IMR-90 (cell line): ENCODE data around the gene TPGS2. TPM values are rescaled to one million over a fixed set of nuclear protein-coding genes. Genes with fewer than 3 reads are reported as not detected.

ENCODE experiments used
- ATAC-seq: fragments of 200-7000 bp; cut with Tn5 transposase; 2 replicates; pipeline ENCODE4 v1.9.1; 2020; ENCODE audit warnings: low read depth, mild to moderate bottlenecking, moderate library complexity
- BruUV-seq: library from RNA; stranded (reverse); fragments of 400-500 nt; replicated peaks from 2 replicates; lab custom pipeline; 2021; lab: Mats Ljungman, UMichigan
- CTCF ChIA-PET: fragments of 300-600 bp; formaldehyde crosslinking; extraction: SDS; loops from one replicate; lab custom pipeline; 2021; ENCODE audit warnings: antibody characterized with exemption; lab: Yijun Ruan, JAX
- POLR2A ChIA-PET: fragments of 300-600 bp; sonication (Branson Sonifier 250); formaldehyde crosslinking; loops from one replicate; lab custom pipeline; 2022; ENCODE audit warnings: antibody characterized with exemption; ENCODE audit not compliant: unreplicated experiment; lab: Charles Lee
- DNase-seq: peaks from one replicate; pipeline ENCODE4 v3.0.0; 2013
- H2AFZ ChIP-seq: replicated peaks from 2 replicates; pipeline ENCODE3; 2013; ENCODE audit warnings: low read length, mild to moderate bottlenecking; ENCODE audit not compliant: poor library complexity
- H2AK5ac ChIP-seq: 2 replicates; pipeline ENCODE4 v1.6.1; 2013; ENCODE audit warnings: low read depth, low read length, inconsistent platforms
- H2AK9ac ChIP-seq: replicated peaks from 2 replicates; pipeline ENCODE3; 2013; ENCODE audit warnings: mild to moderate bottlenecking, low read depth, low read length, moderate library complexity; ENCODE audit not compliant: poor library complexity
- H2BK120ac ChIP-seq: 2 replicates; pipeline ENCODE4 v1.6.1; 2013; ENCODE audit warnings: low read depth, low read length, inconsistent platforms
- H2BK15ac ChIP-seq: 3 replicates; pipeline ENCODE4 v1.6.1; 2013; ENCODE audit warnings: low read depth, low read length, inconsistent platforms
- H2BK20ac ChIP-seq: 2 replicates; pipeline ENCODE4 v1.6.1; 2013; ENCODE audit warnings: low read depth, mild to moderate bottlenecking, inconsistent platforms, low read length, moderate library complexity
- H2BK5ac ChIP-seq: 2 replicates; pipeline ENCODE4 v1.6.1; 2013; ENCODE audit warnings: mild to moderate bottlenecking, low read depth, low read length, inconsistent platforms; ENCODE audit not compliant: poor library complexity, severe bottlenecking
- H3K14ac ChIP-seq: replicated peaks from 2 replicates; pipeline ENCODE4 v1.6.1; 2013; ENCODE audit warnings: low read depth, low read length, inconsistent platforms
- H3K18ac ChIP-seq: 2 replicates; pipeline ENCODE4 v1.6.1; 2013; ENCODE audit warnings: low read depth, low read length, control low read depth
- H3K23ac ChIP-seq: 2 replicates; pipeline ENCODE4 v1.6.1; 2013; ENCODE audit warnings: low read depth, low read length, inconsistent platforms
- H3K27ac ChIP-seq: 2 replicates; pipeline ENCODE4 v1.5.1; 2013; ENCODE audit warnings: mild to moderate bottlenecking, control low read depth, low read length; ENCODE audit not compliant: insufficient read depth
- H3K27me3 ChIP-seq: 2 replicates; pipeline ENCODE4 v1.6.1; 2013; ENCODE audit warnings: low read length; ENCODE audit not compliant: control insufficient read depth, insufficient read depth
- H3K36me3 ChIP-seq: 2 replicates; pipeline ENCODE4 v1.6.1; 2013; ENCODE audit warnings: low read length, mixed read lengths; ENCODE audit not compliant: control insufficient read depth, insufficient read depth
- H3K4ac ChIP-seq: 2 replicates; pipeline ENCODE4 v1.6.1; 2013; ENCODE audit warnings: low read depth, low read length, inconsistent platforms
- H3K4me1 ChIP-seq: 2 replicates; pipeline ENCODE4 v1.6.1; 2013; ENCODE audit warnings: low read length, mixed read lengths; ENCODE audit not compliant: control insufficient read depth, insufficient read depth
- H3K4me2 ChIP-seq: 2 replicates; pipeline ENCODE4 v1.6.1; 2013; ENCODE audit warnings: low read depth, mild to moderate bottlenecking, control low read depth, low read length, moderate library complexity
- H3K4me3 ChIP-seq: 2 replicates; pipeline ENCODE4 v1.5.1; 2013; ENCODE audit warnings: low read depth, mild to moderate bottlenecking, control low read depth, low read length, moderate library complexity; ENCODE audit not compliant: insufficient read depth
- H3K56ac ChIP-seq: 2 replicates; pipeline ENCODE4 v1.6.1; 2013; ENCODE audit warnings: low read length, inconsistent platforms; ENCODE audit not compliant: insufficient read depth; ENCODE audit errors: extremely low read depth
- H3K79me1 ChIP-seq, 2 experiments: 2 replicates each; pipeline ENCODE4 v1.6.1; 2013; ENCODE audit warnings: low read length in 2 of 2, inconsistent platforms in 1 of 2, low read depth in 1 of 2
- H3K9ac ChIP-seq: 2 replicates; pipeline ENCODE4 v1.6.1; 2013; ENCODE audit warnings: low read depth, low read length, control low read depth
- H3K9me1 ChIP-seq: 2 replicates; pipeline ENCODE4 v1.6.1; 2013; ENCODE audit warnings: low read length, inconsistent platforms; ENCODE audit not compliant: insufficient read depth
- H3K9me3 ChIP-seq: 2 replicates; pipeline ENCODE4 v1.6.1; 2013; ENCODE audit warnings: low read length; ENCODE audit not compliant: control insufficient read depth, insufficient read depth
- H4K20me1 ChIP-seq: 2 replicates; pipeline ENCODE4 v1.6.1; 2013; ENCODE audit warnings: low read length, inconsistent platforms; ENCODE audit not compliant: insufficient read depth
- H4K5ac ChIP-seq: 2 replicates; pipeline ENCODE4 v1.6.1; 2013; ENCODE audit warnings: mild to moderate bottlenecking, low read depth, low read length, control low read depth
- H4K8ac ChIP-seq, 2 experiments: 2 replicates each; pipeline ENCODE4 v1.6.1; 2013; ENCODE audit warnings: low read depth in 2 of 2, low read length in 2 of 2, control low read depth in 1 of 2, inconsistent platforms in 1 of 2
- H4K91ac ChIP-seq: 2 replicates; pipeline ENCODE4 v1.6.1; 2013; ENCODE audit warnings: low read depth, low read length, inconsistent platforms; ENCODE audit not compliant: insufficient read depth
- CEBPB ChIP-seq: IDR thresholded peaks from 2 replicates; pipeline ENCODE4 v1.6.1; 2012; ENCODE audit warnings: low read depth, low read length, improper control_type of control experiment
- FOS ChIP-seq: fragments of 150-350 bp; IDR thresholded peaks from 2 replicates; pipeline ENCODE4 v1.6.1; 2016; ENCODE audit warnings: low read depth, low read length
- RCOR1 ChIP-seq: IDR thresholded peaks from 2 replicates; pipeline ENCODE4 v1.6.1; 2012; ENCODE audit warnings: mild to moderate bottlenecking, low read length, improper control_type of control experiment; ENCODE audit not compliant: insufficient replicate concordance
- RFX5 ChIP-seq: IDR thresholded peaks from 2 replicates; pipeline ENCODE4 v1.8.0; 2012; ENCODE audit warnings: low read depth, mild to moderate bottlenecking, low read length, moderate library complexity
- SMC3 ChIP-seq: fragments of 150-350 bp; IDR thresholded peaks from 2 replicates; pipeline ENCODE4 v1.6.1; 2016; ENCODE audit warnings: low read depth, mild to moderate bottlenecking, antibody characterized with exemption, low read length, moderate library complexity
- WGBS, 2 experiments: methylation state at CpG; one replicate each; pipeline versions ENCODE4 v1.1.5 to v1.1.7; 2013; ENCODE audit warnings: missing lambda C conversion rate in 2 of 2; ENCODE audit not compliant: insufficient read length in 1 of 2; ENCODE audit errors: extremely low coverage in 2 of 2; 5-methylcytosine and 5-hydroxymethylcytosine counted together
- dilution Hi-C: fragments of 300-500 bp; cut with HindIII; formaldehyde crosslinking; loops from one replicate; pipeline ENCODE4 v1.14.3; 2018; ENCODE audit warnings: low sequenced_read_pairs; ENCODE audit not compliant: unreplicated experiment
- in situ Hi-C: fragments of 300-500 bp; cut with MboI; formaldehyde crosslinking; loops from 3 replicates; pipeline ENCODE4 v1.14.3; 2019; ENCODE audit warnings: low sequenced_read_pairs, inconsistent platforms, mixed read lengths
- intact Hi-C: fragments of 100-400 bp; cut with micrococcal nuclease; formaldehyde crosslinking; loops from 2 replicates; pipeline ENCODE4 v1.10.0; 2022
- polyA plus RNA-seq, 3 experiments: library from polyadenylated mRNA; depleted of rRNA; stranded (reverse); fragments of >200 nt; gene quantifications; 2 replicates each; pipeline ENCODE4 v1.2.3, GENCODE V29; 2012; ENCODE audit warnings: low replicate concordance in 1 of 3
- total RNA-seq: library from RNA; depleted of rRNA; stranded (reverse); fragments of >200 nt; gene quantifications from 2 replicates; pipeline ENCODE4 v1.2.3, GENCODE V29; 2012
- TF ChIP-seq, protein P1 (sequence below): conservative IDR thresholded peaks from 2 replicates; pipeline ENCODE4 v1.5.1; 2012; ENCODE audit warnings: mild to moderate bottlenecking, low read depth, low read length, improper control_type of control experiment
- TF ChIP-seq, protein P2 (sequence below): fragments of 150-350 bp; IDR thresholded peaks from 2 replicates; pipeline ENCODE4 v1.6.1; 2017; ENCODE audit warnings: mild to moderate bottlenecking, antibody characterized with exemption, low read length, low read depth

The TPGS2 gene
- total and polyA plus RNA-seq, 2 of the 4 experiments (the other 2 are of a cell fraction) = 201 to 294 TPM

- Histone ChIP-seq H3K79me1 (no peaks in the 10 kb centered on the region), H3K4ac (no peak overlapping the region), H3K27ac (peak overlapping the region; percentile 43; the same call in 1 of the 2 replicates), H4K8ac (no peak overlapping the region; a peak in 1 of 4 replicates), H3K4me2 (peak overlapping the region; percentile 17; the same call in 1 of the 2 replicates), H3K4me1 (peaks cover 14% of the 10 kb centered on the region), H3K9me3 (no peaks in the 10 kb centered on the region), H3K18ac (peak overlapping the region; percentile 25; the same call in 1 of the 2 replicates), H2AK5ac (no peak overlapping the region), H2BK15ac (no peak overlapping the region), H3K23ac (no peak overlapping the region), H3K36me3 (0 out of 2 replicates have a peak, but pooled peaks cover 2% of the 10 kb centered on the region), H3K56ac (no peak overlapping the region), H2BK5ac (no peak overlapping the region), H4K20me1 (no peaks in the 10 kb centered on the region), H2BK120ac (no peak overlapping the region), H4K91ac (no peak overlapping the region), H3K27me3 (no peaks in the 10 kb centered on the region), H3K4me3 (no peak overlapping the region), H2BK20ac (peak overlapping the region; percentile 8; the same call in 1 of the 2 replicates), H3K9me1 (peaks cover 17% of the 10 kb centered on the region), H2AK9ac (no peak overlapping the region), H4K5ac (no peak overlapping the region), H2AFZ (no peak overlapping the region), H3K9ac (no peak overlapping the region), H3K14ac (no peak overlapping the region)
- ChIA-PET POLR2A (no interaction called here), CTCF (no interaction called here)
- DNase-seq (peak; percentile 48), ATAC-seq (peak; percentile 56)
- BruUV-seq = no TSS peak
- dilution Hi-C loops (no loop called here), in situ Hi-C loops (no loop called here), intact Hi-C loops (no loop called here)
- WGBS, 2 experiments = 81% methylated on average over 3 of the region's 4 CpGs; no CpG with 5 or more reads in 1 of the 2 experiments
- TF ChIP-seq CEBPB = no peak
- TF ChIP-seq, protein P1, sequence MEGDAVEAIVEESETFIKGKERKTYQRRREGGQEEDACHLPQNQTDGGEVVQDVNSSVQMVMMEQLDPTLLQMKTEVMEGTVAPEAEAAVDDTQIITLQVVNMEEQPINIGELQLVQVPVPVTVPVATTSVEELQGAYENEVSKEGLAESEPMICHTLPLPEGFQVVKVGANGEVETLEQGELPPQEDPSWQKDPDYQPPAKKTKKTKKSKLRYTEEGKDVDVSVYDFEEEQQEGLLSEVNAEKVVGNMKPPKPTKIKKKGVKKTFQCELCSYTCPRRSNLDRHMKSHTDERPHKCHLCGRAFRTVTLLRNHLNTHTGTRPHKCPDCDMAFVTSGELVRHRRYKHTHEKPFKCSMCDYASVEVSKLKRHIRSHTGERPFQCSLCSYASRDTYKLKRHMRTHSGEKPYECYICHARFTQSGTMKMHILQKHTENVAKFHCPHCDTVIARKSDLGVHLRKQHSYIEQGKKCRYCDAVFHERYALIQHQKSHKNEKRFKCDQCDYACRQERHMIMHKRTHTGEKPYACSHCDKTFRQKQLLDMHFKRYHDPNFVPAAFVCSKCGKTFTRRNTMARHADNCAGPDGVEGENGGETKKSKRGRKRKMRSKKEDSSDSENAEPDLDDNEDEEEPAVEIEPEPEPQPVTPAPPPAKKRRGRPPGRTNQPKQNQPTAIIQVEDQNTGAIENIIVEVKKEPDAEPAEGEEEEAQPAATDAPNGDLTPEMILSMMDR = no peak
- no peak for TF ChIP-seq RCOR1
- no peak for TF ChIP-seq RFX5
- TF ChIP-seq, protein P2, sequence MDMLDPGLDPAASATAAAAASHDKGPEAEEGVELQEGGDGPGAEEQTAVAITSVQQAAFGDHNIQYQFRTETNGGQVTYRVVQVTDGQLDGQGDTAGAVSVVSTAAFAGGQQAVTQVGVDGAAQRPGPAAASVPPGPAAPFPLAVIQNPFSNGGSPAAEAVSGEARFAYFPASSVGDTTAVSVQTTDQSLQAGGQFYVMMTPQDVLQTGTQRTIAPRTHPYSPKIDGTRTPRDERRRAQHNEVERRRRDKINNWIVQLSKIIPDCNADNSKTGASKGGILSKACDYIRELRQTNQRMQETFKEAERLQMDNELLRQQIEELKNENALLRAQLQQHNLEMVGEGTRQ = no peak
- no peak for TF ChIP-seq SMC3
- TF ChIP-seq FOS = no peak
Measured at GRCh38 chr18:36772241-36772723, 56.5 kb downstream of the TPGS2 start.
